H1 (cell line): ENCODE results near the gene NHS. TPM values are rescaled to one million over a fixed set of nuclear protein-coding genes. Genes with fewer than 3 reads are reported as not detected.

Experiments
- CBX8 ChIP-seq: fragments of 300-800, 300-1000 bp; sonication (generic); IDR thresholded peaks from 2 replicates; pipeline ENCODE4 v1.7.1; 2016; ENCODE audit warnings: low read depth, low read length, borderline replicate concordance
- GABPA ChIP-seq: IDR thresholded peaks from 2 replicates; pipeline ENCODE4 v1.6.1; 2011; ENCODE audit warnings: mild to moderate bottlenecking, low read length, moderate library complexity, borderline replicate concordance; ENCODE audit not compliant: insufficient read depth
- POLR2A ChIP-seq, 2 experiments: IDR thresholded peaks; 1 replicate in 1 of 2; 2 replicates in 1 of 2; pipeline ENCODE4 v1.6.1; 2011; ENCODE audit warnings: low read depth in 2 of 2, low read length in 2 of 2, mild to moderate bottlenecking in 2 of 2; ENCODE audit errors: control extremely low read depth in 1 of 2
- SP4 ChIP-seq: IDR thresholded peaks from 2 replicates; pipeline ENCODE4 v1.6.1; 2012; ENCODE audit warnings: low read length, inconsistent platforms
- polyA plus RNA-seq, 7 experiments: library from polyadenylated mRNA; depleted of rRNA in 3 of 7; stranded (reverse) in 5 of 7; unstranded in 2 of 7; fragments of >200 nt in 5 of 7; fragments of 200-250 nt in 2 of 7; gene quantifications; 1 replicate in 5 of 7; 2 replicates in 1 of 7; 4 replicates in 1 of 7; pipeline versions ENCODE4 v1.2.1 to v1.2.3, GENCODE V29; 2011 to 2013; ENCODE audit warnings: missing spikeins in 2 of 7, mixed read lengths in 2 of 7
- total RNA-seq: library from RNA; stranded (reverse); fragmentation: NEBNext Ultra II Directional; extraction: Animal tissue kit (Norgen Biotek cat#: 25700); gene quantifications from 2 replicates; pipeline ENCODE4 v1.2.1, GENCODE V29; 2021
- TF ChIP-seq, protein P1 (sequence below): IDR thresholded peaks from 2 replicates; pipeline ENCODE4 v1.6.1; 2012; ENCODE audit warnings: low read length, inconsistent platforms

The NHS gene
- total and polyA plus RNA-seq, 2 of the 8 experiments (the other 6 are each of a cell fraction or from before 2014, with no cell fraction given), result 2.2 to 6.7 TPM

DNA sequence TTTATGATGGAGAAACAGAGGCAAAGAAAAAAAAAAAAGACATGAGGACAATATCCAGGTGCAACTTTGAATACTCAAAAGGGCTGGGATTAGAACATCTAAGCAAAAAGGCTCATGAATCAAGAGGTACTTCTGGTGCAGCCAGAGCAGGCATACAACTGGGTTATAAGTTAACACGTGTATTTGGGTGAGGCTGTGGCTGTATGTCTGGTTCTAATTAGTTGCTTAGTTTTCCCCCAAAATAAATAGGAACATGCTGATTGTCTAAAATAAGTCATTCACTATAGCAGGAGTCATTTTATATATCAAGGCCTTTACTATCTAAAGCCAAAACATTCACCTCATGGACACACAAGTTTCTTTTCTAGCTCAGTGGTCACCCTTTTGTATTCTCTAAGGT lies 20.2 kb downstream of the NHS start (continued):
- TF ChIP-seq, protein P1, sequence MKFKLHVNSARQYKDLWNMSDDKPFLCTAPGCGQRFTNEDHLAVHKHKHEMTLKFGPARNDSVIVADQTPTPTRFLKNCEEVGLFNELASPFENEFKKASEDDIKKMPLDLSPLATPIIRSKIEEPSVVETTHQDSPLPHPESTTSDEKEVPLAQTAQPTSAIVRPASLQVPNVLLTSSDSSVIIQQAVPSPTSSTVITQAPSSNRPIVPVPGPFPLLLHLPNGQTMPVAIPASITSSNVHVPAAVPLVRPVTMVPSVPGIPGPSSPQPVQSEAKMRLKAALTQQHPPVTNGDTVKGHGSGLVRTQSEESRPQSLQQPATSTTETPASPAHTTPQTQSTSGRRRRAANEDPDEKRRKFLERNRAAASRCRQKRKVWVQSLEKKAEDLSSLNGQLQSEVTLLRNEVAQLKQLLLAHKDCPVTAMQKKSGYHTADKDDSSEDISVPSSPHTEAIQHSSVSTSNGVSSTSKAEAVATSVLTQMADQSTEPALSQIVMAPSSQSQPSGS, result no peak
- TF ChIP-seq GABPA, result no peak
- no peak for TF ChIP-seq POLR2A (IDR thresholded peaks at IDR 0.05; ENCODE audit: control extremely low read depth in 1 of 2, low read depth in 2 of 2, low read length in 2 of 2)
- no peak for TF ChIP-seq CBX8
- no peak for TF ChIP-seq SP4
